ENCODE measurements around the gene POLR2A. TPM values are rescaled to one million over a fixed set of nuclear protein-coding genes. Genes with fewer than 3 reads are reported as not detected.

Gene POLR2A
- total RNA-seq, 1 donor from 2014 or later = 105 TPM

GRCh38 chr17:7544911-7545310 lies 60.7 kb downstream of the POLR2A start:
- Histone ChIP-seq H3K4me1 (peaks cover 9% of the 10 kb centered on the region), H3K9me3 (no peaks in the 10 kb centered on the region), H3K4me3 (no peak overlapping the region), H3K27me3 (no peaks in the 10 kb centered on the region), H3K27ac (no peak overlapping the region), H3K36me3 (no peaks in the 10 kb centered on the region)
- no peak for TF ChIP-seq CTCF (IDR thresholded peaks at IDR 0.05)
- intact Hi-C loops (cut with DNase I) = no loop called here
- ATAC-seq (no peak), DNase-seq (no peak)

- TF ChIP-seq CTCF (IDR thresholded peaks at IDR 0.05) = peak; percentile 18
- H3K4me3 ChIP-seq = peak within 1 kb of the TSS; percentile 81
- no peaks in the 10 kb centered on the region for H3K36me3 ChIP-seq
- intact Hi-C loops (cut with DNase I) = no loop called here
- no peaks in the 10 kb centered on the region for H3K27me3 ChIP-seq
- peaks cover 29% of the 10 kb centered on the region for H3K4me1 ChIP-seq
- peak; percentile 81 for ATAC-seq
- H3K9me3 ChIP-seq = no peaks in the 10 kb centered on the region
- peak within 1 kb of the TSS; percentile 92 for H3K27ac ChIP-seq
- peak; percentile 88 for DNase-seq
These were observed 64.6 kb downstream of the POLR2A start, which contains the start of gene TNFSF12 for GRCh38 chr17:7548585-7549400. Gene TNFSF12, plus strand, starts transcription at chr17:7549058. Its CDS starts 96 bp downstream, at chr17:7549154.

Other genes starting within 250 kb of the POLR2A start
- gene DVL2, start 249.8 kb upstream of the POLR2A start, total RNA-seq = 41.0 TPM
- 36.9 TPM for gene PHF23, start 244.9 kb upstream of the POLR2A start, total RNA-seq
- 547 TPM for gene GABARAP, start 241.9 kb upstream of the POLR2A start, total RNA-seq
- gene CTDNEP1, start 232.6 kb upstream of the POLR2A start, total RNA-seq = 141 TPM
- 35.0 TPM for gene ELP5, start 232.2 kb upstream of the POLR2A start, total RNA-seq
- gene CLDN7, start 221.9 kb upstream of the POLR2A start, total RNA-seq = 117 TPM
- 1.6 TPM for gene SLC2A4, start 202.6 kb upstream of the POLR2A start, total RNA-seq
- not detected for gene YBX2, start 189.7 kb upstream of the POLR2A start, total RNA-seq
- gene EIF5A, start 176.7 kb upstream of the POLR2A start, total RNA-seq = 241 TPM
- gene GPS2, start 169.0 kb upstream of the POLR2A start, total RNA-seq = 62.9 TPM
- gene NEURL4, start 155.0 kb upstream of the POLR2A start, total RNA-seq = 37.6 TPM
- 23.2 TPM for gene ACAP1, start 147.8 kb upstream of the POLR2A start, total RNA-seq
- gene KCTD11, start 132.2 kb upstream of the POLR2A start, total RNA-seq = 8.9 TPM
- gene TMEM95, start 129.2 kb upstream of the POLR2A start, total RNA-seq = not detected
- 5.8 TPM for gene TNK1, start 103.3 kb upstream of the POLR2A start, total RNA-seq
- 30.3 TPM for gene PLSCR3, start 89.8 kb upstream of the POLR2A start, total RNA-seq
- 45.2 TPM for gene TMEM256, start 80.3 kb upstream of the POLR2A start, total RNA-seq
- gene NLGN2, start 76.5 kb upstream of the POLR2A start, total RNA-seq = 11.7 TPM
- gene SPEM1, start 64.0 kb upstream of the POLR2A start, total RNA-seq = not detected
- not detected for gene SPEM2, start 58.8 kb upstream of the POLR2A start, total RNA-seq
- not detected for gene SPEM3, start 55.5 kb upstream of the POLR2A start, total RNA-seq
- 7.4 TPM for gene TMEM102, start 48.9 kb upstream of the POLR2A start, total RNA-seq
- gene FGF11, start 44.9 kb upstream of the POLR2A start, total RNA-seq = 1.1 TPM
- 10.1 TPM for gene CHRNB1, start 39.3 kb upstream of the POLR2A start, total RNA-seq
- gene ZBTB4, start 4.7 kb upstream of the POLR2A start, total RNA-seq = 84.7 TPM
- not detected for gene SLC35G6, start 2.9 kb upstream of the POLR2A start, total RNA-seq
- gene TNFSF12, start 64.7 kb downstream of the POLR2A start, total RNA-seq = 75.7 TPM
- 101 TPM for gene TNFSF13, start 74.4 kb downstream of the POLR2A start, total RNA-seq
- 57.6 TPM for gene SENP3, start 77.6 kb downstream of the POLR2A start, total RNA-seq
- gene CD68, start 95.3 kb downstream of the POLR2A start, total RNA-seq = 398 TPM
- gene MPDU1, start 99.5 kb downstream of the POLR2A start, total RNA-seq = 58.2 TPM
- 0.67 TPM for gene SOX15, start 105.7 kb downstream of the POLR2A start, total RNA-seq
- 39.3 TPM for gene FXR2, start 130.5 kb downstream of the POLR2A start, total RNA-seq
- gene SAT2, start 143.5 kb downstream of the POLR2A start, total RNA-seq = 81.7 TPM
- gene SHBG, start 145.8 kb downstream of the POLR2A start, total RNA-seq = 0.87 TPM
- 4.8 TPM for gene ATP1B2, start 166.6 kb downstream of the POLR2A start, total RNA-seq
- 41.7 TPM for gene TP53, start 203.1 kb downstream of the POLR2A start, total RNA-seq
- 5.7 TPM for gene WRAP53, start 204.1 kb downstream of the POLR2A start, total RNA-seq
- 0.32 TPM for gene EFNB3, start 220.8 kb downstream of the POLR2A start, total RNA-seq
- 0.58 TPM for gene DNAH2, start 233.4 kb downstream of the POLR2A start, total RNA-seq